ENCODE results near the gene ENOSF1.
"Not testable (repeated sequence)": the region's sequence is repeated elsewhere in the genome, so short reads cannot be mapped to it uniquely, and the experiment has no call there.

Gene ENOSF1, protein sequence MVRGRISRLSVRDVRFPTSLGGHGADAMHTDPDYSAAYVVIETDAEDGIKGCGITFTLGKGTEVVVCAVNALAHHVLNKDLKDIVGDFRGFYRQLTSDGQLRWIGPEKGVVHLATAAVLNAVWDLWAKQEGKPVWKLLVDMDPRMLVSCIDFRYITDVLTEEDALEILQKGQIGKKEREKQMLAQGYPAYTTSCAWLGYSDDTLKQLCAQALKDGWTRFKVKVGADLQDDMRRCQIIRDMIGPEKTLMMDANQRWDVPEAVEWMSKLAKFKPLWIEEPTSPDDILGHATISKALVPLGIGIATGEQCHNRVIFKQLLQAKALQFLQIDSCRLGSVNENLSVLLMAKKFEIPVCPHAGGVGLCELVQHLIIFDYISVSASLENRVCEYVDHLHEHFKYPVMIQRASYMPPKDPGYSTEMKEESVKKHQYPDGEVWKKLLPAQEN

DNA sequence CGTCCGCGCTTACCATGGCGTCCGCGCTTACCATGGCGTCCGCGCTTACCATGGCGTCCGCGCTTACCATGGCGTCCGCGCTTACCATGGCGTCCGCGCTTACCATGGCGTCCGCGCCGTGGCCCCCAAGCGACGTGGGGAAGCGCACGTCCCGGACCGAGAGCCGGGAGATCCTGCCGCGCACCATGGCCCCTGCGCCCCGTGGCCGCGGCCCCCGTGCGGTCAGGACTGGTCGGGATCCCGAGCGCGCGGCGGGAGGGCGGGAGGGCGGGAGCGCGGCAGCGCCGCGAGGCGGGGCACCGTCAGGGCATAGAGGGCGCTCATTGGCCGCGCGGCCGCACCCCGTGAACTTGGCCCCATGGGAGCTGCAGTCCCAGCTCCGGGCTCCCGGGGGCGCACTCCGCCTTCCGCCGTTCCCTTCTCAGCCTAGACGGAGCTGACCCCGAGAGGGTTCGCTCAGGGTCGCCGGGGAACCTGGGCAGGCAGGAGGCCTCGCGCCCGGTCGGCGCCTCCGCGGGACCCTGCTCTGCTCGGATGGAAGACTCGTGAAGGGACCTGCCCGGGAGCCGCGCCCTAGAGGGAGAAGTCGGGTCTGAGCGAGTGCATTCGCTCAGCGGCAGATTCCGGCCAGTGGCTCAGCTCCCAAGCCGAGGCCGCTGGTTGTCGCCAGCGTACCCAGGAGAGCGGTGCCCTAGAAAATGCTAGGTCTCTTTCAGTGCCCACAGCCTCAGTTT is at the start of gene ENOSF1:
Gene ENOSF1, minus strand, starts transcription at position 230 of the 734 bp plus-strand sequence. Its CDS starts 43 bp downstream, at position 187.
- peak in 1 of 2 experiments; percentile 71 for DNase-seq

DNA sequence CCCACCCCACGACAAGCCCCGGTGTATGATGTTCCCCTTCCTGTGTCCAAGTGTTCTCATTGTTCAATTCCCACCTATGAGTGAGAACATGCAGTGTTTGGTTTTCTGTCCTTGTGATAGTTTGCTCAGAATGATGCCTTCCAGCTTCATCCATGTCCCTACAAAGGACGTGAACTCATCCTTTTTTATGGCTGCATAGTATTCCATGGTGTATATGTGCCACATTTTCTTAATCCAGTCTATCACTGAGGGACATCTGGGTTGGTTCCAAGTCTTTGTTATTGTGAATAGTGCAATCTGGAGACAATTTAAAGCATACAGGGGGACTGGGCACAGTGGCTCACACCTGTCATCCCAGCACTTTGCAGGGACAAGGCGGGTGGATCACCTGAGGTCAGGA is 47.4 kb upstream of the ENOSF1 start:
- DNase-seq: not testable (repeated sequence)

DNA sequence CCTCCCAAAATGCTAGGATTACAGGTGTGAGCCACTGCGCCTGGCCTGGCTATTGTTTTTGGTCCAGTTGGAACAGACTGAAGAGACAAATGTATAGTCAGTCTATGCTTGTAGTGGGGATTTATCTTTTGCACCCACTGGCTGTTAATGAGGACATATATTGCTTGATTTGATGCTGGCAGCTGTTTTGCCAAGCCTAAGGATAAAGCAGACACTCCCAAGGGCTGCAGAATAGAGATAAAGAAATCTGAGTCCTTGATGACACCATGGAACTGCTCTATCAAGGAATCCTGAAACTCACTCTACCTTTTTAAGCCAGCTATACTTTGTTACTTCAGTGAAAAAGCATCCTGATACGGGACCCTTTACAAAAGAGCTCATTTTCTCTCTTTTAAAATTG is 43.1 kb upstream of the ENOSF1 start:
- DNase-seq: no peak

DNA sequence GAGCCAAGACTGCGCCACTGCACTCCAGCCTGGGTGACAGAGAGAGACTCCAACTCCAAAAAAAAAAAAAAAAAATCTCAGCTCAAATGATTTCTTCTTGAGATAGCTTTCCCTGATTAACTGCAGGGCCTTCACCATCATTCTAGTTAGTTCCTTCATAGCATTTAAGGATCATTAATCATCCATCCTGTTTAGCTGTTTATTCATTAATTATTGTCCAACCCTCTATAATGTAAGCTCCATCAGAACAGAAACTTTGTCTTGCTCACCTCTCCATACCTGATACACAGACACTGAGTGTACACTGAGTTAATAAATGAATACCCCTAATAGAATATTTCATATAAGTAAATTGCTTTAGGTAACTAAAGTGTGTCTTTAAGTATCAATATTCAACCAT is 42.2 kb upstream of the ENOSF1 start:
- no peak for DNase-seq

DNA sequence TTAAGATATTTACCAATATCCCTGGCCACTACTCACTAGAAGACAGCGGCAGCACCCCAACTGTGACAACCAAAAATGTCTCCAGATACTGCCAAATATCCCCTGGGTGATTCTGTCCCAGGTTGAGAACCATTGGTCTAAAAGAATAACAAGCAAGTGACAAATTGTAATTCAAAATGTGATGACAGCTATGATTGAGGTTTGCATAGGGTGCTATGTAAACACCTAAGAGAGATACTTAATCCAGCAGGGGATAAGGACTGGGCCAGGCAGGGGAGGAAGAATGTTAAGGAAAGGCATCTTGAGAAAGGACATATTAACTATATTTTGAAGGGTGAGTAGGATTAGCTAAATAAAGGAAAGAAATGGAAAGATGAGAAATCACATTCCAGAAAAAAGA is 38.0 kb upstream of the ENOSF1 start:
- no peak for DNase-seq

DNA sequence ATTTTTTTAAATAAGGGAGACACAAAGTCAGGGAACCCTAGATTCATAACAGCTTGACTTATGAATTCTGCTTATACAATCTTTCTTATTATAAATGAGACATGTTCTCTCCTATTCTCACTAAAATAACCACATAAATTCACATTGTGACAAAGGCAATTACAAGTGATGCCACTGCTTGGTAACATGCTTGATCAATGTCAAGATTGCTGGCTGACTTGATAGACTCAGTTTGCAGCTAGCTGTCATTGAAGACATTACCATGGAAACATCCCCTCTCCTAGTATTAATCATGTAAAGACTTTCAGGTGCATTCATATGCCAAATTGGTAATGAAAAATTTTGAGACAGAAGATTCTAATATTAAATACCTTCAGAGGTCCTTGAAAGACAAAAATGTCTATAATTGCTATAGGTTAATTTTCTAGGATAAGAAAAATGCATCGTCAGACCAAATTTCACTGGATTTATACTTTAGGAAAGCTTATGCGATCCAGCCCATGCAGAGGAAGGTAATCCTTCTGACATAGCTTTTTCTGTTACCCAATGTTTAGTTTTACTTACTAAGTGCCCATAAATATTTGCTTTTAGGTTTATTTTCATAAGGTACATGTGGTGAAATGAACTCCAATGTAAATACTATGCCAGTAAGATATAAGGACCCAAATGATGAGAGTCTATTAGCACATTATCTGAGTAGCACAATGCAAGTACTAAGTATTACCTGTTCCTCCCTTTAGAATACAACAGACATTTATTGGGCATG is 32.6 kb upstream of the ENOSF1 start:
- DNase-seq: no peak

DNA sequence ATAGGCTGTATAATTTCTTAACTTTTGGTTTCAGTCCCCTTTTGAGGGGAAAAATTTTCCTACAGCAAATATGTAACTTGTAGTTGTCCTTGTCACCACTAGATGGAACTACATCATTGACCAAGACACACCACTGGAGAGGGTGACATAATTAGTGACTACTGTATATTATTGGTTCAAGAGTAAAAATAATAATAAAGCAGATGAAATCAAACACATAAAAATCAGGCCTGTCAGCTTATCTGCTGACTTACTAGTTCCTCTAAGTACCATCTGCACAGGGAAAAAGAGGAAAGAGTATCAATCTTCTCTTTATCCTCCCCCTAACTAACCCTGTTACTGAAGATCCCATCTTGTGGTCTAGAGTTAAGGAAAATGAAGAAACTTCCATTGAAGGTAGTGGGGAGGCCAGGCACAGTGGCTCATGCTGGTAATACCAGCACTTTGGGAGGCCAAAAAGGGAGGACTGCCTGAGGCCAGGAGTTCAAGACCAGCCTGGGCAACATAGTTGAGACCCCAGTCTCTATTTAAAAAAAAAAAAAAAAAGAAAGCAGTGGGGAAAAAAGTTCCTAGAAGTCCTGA is 29.6 kb upstream of the ENOSF1 start:
- peak in 1 of 2 experiments; percentile 46 for DNase-seq

DNA sequence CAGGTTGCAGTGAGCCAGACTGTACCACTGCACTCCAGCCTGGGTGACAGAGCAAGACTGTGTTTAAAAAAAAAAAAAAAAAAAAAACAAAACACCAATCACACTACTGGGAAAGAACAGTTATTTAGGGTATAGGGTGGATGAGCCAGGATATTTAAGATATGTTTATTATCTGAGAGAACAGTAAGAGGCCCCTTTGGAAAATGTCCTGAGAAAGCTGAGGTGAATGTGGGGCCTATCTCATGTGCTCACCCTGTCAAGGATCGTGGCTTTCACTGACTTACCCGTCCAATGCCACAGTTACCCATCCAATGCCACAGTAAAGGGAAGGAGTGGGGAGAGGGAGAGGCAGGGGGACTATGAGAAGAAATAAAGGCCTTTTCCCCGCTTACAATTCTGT is 19.9 kb upstream of the ENOSF1 start:
- no peak for DNase-seq

DNA sequence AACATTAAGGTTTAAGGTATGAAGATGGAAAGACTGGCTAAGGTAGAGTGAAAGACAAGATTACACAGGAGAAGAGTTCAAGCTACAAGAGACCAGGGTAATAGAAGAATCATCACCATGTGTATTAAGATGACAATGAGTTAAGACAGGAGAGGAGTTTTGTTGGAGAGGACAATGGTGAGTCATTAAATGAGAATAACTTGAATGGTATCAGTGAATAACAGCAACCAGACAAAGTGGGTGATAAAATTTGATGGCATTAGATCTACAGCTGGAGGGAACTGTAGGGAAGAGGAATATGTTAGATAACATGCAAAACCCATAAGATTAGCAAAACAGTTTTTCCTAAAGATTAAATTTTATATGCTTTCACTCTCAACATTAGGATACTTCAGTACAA is 18.8 kb upstream of the ENOSF1 start:
- no peak for DNase-seq

DNA sequence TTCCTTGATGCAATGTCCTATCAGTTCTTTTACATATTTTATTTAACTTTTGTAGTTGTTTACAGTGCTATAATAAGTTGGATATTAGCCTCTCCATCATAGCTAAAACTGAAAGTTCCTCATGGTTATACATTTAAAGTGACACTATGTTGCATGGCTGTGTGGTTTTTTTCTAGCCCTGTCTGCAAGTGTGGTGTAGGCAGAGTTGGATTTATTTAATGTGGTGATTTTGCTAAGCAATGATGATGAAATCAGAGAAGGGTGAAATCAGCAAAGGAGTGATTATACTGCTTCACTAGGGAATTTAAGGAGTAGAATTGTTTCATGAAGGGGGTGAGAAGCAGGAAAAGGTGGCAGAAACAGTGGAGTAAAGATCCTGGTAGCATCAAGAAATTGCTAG is 18.3 kb upstream of the ENOSF1 start:
- no peak for DNase-seq

DNA sequence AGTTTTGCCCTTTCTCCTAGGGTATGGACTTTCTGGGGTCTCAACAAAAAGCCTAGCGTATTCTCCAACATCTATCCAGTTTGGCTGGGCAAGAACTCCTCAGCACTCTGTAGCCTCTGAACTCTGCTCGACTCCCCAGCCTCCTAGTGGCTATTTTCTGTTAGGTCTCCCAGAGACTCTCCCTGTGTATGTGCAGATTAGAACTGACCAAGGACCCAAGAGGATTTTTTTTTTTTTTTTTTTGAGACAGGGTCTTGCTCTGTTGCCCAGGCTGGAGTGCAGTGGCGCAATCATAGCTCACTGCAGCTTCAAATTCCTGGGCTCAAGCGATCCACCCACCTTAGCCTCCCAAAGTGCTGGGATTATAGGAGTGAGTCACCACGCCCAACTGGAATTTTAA is 17.7 kb upstream of the ENOSF1 start:
- not testable (repeated sequence) for DNase-seq

DNA sequence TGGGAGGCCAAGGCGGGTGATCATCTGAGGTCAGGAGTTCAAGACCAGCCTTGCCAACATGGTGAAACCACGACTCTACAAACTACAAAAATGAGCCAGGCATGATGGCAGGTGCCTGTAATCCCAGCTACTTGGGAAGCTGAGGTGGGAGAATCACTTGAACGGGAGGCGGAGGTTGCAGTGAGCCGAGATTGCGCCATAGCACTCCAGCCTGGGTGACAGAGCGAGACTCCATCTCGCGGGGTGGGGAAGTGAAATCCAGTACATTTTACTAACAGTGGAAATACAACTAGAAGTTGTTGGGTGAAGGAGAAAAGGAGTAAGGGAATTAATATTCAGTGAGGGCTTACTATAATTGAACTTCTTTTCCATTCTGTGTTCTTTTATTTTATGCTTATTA is 13.2 kb upstream of the ENOSF1 start:
- DNase-seq: no peak

DNA sequence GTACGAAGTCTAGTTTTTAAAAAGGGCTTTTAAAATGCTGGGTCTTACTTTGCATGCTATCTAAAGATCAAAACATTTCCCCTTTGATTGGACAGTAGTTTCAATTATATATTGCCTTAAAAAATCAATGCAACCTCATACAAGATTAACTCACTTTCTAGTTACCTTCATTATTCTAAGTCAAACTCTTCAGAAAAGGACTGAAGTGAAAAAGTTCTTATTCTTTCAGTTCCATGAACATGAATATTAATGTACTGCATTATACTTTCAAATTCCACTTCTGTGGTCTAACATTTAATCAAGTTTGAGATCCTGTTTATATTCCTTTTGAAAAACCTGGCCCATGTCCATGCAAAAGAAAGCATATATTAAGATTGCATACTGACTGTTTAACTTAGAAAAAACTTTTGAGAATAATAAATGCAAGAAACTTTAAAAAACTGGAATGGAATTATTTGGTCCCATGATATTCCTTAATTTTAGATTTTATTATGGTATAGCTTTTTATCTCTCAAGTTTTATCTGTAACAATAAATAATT is 11.2 kb upstream of the ENOSF1 start:
- DNase-seq: no peak

DNA sequence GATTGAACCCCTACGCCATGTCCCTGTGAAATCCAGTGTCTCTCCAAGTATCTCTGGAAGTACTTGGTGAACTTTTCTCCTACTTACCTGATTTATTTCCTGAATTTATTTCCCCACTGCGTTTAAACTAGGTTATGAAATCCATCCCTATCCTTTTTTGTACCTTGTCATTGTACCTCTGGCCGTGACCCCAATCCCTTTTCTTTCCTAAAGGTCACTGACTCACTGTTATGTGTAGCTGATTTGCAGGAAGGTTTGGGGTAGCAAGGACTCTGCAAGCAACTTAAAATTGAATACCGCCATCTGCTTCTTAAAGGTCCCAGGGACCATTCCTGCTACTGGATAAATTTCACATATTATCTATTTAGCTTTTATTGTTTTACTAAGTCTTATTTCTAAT is 4.6 kb upstream of the ENOSF1 start:
- DNase-seq: no peak

DNA sequence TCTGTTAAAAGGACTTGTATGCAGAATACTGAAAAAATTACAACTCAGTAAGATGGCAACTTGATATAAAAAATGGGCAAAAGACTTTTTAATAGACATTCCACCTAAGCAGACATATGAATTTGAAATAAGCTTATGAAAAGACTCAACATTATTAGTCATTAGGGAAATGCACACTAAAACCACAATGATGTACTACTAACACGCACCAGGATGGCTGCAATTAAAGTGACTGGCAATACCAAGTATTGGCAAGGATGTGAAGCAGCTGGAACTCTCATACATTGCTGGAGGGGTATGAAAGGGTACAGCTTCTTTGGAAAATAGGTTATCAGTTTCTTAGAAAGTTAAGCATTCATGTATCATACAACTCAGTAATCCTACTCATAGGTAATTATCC is 3.2 kb upstream of the ENOSF1 start:
- DNase-seq: no peak

DNA sequence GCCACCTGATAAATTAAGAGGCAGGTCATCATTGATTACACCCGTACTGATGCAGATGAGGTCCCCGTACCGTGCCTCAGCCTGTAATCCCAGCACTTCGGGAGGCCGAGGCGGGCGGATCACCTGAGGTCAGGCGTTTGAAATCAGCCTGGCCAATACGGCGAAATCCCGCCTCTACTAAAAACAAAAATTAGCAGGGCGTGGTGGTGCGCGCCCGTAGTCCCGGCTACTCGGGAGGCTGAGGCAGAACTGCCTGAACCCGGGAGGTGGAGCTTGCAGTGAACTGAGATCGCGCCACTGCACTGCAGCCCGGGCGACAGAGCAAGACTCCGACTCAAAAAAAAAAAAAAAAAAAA is 683 bp upstream of the ENOSF1 start:
- no peak for DNase-seq

DNA sequence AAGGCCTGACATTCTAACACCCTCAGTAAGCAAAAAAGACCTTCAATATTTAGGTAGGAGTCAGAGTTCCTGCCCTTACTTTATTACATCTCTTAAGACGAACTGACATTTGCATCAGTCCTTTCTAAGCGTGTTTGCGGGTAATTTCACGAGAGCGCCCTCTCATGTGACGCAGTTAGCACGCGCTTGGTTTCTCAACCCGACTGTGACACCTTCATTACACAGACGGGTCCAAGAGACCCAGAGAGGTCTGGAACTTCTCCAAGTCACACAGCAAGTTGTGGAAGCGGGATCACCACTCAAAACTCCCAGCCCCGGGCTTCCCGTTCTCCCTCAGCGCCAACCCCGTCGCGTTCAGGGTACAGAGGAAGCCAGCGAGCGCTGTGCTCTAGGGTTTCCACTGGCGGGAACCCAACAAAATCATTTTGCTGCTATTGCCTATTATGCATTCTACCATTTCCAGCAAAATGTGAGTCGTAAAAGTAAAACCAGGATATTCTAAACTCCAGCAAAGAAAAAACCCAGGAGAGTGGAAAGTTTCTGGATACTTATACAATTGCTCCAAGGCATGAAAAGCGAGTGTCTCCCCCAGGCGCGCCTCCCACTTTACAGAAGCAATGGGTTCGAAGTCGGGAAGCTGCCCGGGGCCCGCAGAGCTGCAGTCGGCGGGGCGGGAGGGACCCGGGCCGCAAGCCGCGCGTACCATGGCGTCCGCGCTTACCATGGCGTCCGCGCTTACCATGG is 601 bp downstream of the ENOSF1 start:
- peak; percentile 46 to 68 for DNase-seq

DNA sequence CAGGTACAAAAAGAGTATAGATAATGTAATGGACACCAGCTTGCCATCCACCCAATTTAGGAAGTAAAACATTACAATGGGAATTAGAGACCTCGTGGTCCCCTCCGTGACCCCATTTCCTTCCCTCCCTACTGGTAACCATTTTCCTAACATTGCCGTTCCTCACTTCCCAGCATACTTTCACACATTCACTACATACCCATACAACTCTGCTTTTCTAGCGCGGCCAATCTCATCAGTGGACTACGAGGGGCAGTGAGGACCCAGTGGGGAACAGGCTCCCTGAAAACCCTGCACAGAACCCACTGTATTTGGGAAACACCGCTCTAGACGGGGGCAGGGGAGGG is 1.1 kb downstream of the ENOSF1 start:
- no peak for DNase-seq

DNA sequence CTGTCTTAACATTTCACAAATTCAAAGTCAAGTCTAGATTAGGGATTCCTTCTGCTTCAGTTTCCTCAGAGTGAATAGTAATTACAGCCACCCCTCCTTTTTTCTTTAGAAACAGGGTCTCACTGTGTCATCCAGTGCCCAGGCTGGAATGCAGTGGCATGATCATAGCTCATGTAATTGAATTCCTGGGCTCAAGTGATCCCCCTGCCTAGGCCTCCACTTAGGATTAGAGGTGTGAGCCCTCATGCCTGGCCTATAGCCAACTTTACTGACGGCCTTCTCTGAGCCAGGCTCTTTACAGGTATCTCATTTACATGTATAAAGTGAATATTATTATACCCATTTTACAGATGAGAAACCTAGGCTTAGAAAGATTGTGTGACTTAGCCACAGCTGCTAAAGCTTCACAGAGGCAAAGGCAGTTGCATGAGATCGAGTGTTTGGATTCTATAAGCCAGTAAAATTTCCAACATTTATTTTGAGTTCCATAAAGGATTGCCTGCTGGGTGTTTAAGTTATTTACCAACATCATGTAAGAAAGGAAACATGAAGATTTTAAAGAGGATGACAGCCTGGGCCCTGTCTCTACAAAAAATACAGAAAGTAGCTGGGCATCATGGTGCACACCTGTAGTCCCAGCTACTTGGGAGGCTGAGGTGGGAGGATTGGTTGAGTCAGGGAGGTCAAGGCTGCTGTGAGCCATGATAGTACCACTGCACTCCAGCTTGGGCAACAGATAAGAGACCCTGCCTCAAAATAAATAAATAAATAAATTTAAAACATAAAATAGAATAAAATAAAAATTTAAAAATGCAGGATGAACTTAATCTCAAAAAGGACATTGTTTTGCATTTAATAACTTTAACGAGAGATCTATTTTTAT is 1.8 kb downstream of the ENOSF1 start:
- DNase-seq: no peak

DNA sequence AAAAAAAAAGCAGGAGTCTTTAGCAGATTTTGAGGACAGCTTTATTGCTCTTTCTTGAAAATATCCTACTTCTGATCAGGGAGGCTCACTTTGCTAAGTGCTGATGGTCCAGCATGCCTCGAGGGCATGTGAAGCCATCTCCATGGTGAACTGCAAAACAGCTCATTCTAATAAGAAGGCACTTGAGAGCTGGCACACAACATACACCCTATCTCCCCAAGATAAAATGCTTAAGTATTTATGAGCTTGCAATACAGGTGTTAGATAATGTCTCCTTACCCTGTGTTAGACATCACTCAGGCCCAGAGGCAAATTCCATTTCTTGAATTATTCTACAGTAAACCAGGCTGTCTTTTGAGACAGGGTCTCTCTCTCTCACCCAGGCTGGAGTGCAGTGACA is 2.7 kb downstream of the ENOSF1 start:
- DNase-seq: no peak

DNA sequence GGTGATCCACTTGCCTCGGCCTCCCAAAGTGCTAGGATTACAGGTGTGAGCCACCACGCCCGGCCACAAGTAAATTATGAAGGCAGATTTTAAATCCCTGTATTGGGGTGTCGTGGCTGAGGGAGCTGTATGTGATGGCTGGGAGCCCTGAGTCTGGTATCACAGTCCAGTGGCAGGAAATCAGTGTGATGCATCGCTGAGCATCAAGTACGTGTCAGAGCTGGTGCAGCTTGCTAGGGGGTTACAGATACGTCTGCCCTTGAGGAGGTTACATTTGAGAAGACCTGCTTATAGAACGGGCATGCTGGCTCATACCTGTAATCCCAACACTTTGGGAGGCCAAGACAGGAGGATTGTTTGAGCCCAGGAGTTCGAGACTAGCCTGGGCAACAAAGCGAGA is 4.3 kb downstream of the ENOSF1 start:
- DNase-seq: no peak

All from NCI-H446 (cell line).